MCF 10A (cell line): ENCODE measurements around the gene PRSS35. TPM values are rescaled to one million over a fixed set of nuclear protein-coding genes. Genes with fewer than 3 reads are reported as not detected.

Experiments
- BruUV-seq: library from RNA; stranded (reverse); fragments of 400-500 nt; replicated peaks from 2 replicates; lab custom pipeline; 2021; lab: Mats Ljungman, UMichigan
- CTCF ChIA-PET: fragments of 300-600 bp; sonication (Branson Sonifier 250); formaldehyde crosslinking; extraction: SDS; loops from one replicate; lab custom pipeline; 2021; ENCODE audit warnings: antibody characterized with exemption, inconsistent platforms; lab: Yijun Ruan, JAX
- POLR2A ChIA-PET: fragments of 300-600, 350-650 bp; sonication (Branson Sonifier 250); formaldehyde crosslinking; extraction: SDS; loops from one replicate; lab custom pipeline; 2020; ENCODE audit warnings: antibody characterized with exemption, inconsistent platforms; lab: Yijun Ruan, JAX
- DNase-seq: peaks from one replicate; pipeline ENCODE4 v3.0.0-alpha.2; 2018; ENCODE audit not compliant: unreplicated experiment
- H3K27ac Mint-ChIP-seq: one replicate; pipeline ENCODE4 v1.8.0; 2022; ENCODE audit warnings: mild to moderate bottlenecking, low read depth, mixed read lengths; ENCODE audit not compliant: unreplicated experiment
- H3K27me3 Mint-ChIP-seq: one replicate; pipeline ENCODE4 v1.8.0; 2022; ENCODE audit warnings: mixed read lengths; ENCODE audit not compliant: insufficient read depth, unreplicated experiment
- H3K36me3 Mint-ChIP-seq: one replicate; pipeline ENCODE4 v1.8.0; 2022; ENCODE audit warnings: mild to moderate bottlenecking, moderate library complexity, mixed read lengths; ENCODE audit not compliant: insufficient read depth, unreplicated experiment
- H3K4me1 Mint-ChIP-seq: one replicate; pipeline ENCODE4 v1.8.0; 2022; ENCODE audit warnings: mixed read lengths; ENCODE audit not compliant: insufficient read depth, unreplicated experiment
- H3K4me3 Mint-ChIP-seq: one replicate; pipeline ENCODE4 v1.8.0; 2022; ENCODE audit warnings: mild to moderate bottlenecking, moderate library complexity, mixed read lengths; ENCODE audit not compliant: unreplicated experiment
- H3K9me3 Mint-ChIP-seq: one replicate; pipeline ENCODE4 v1.8.0; 2022; ENCODE audit warnings: mixed read lengths; ENCODE audit not compliant: unreplicated experiment
- intact Hi-C: fragments of 100-400 bp; cut with micrococcal nuclease; formaldehyde crosslinking; loops from 2 replicates; pipeline ENCODE4 v1.14.1; 2022
- total RNA-seq: library from RNA; stranded (reverse); gene quantifications from 2 replicates; pipeline ENCODE4 v1.2.3, GENCODE V29; 2022
- TF ChIP-seq, protein P1 (sequence below): fragments of 200-600 bp; IDR thresholded peaks from one replicate; pipeline ENCODE4 v1.8.0; 2022; ENCODE audit warnings: antibody characterized with exemption, mild to moderate bottlenecking; ENCODE audit not compliant: unreplicated experiment

Gene PRSS35
- total RNA-seq, 1 experiment from 2014 or later: not detected

DNA sequence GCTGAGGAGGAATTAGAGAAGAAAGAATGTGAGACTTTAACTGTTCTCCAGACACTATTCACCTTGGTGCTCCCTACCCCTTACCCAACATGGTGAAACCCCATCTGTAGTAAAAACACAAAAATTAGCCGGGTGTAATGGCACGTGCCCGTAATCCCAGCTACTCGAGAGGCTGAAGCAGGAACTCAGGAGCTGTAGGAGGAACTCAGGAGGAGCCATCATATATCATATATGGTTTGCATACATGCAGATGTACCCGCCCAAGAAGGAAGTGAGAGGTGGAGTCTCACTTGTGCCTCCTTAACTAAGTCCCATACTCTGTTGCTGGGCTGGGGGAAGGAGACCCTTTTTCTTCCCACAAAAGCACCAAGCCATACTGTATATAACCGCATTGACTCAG, 46.0 kb upstream of the PRSS35 start:
- Mint-ChIP-seq H3K9me3 (no peaks in the 10 kb centered on the region), H3K27me3 (no peaks in the 10 kb centered on the region), H3K36me3 (no peaks in the 10 kb centered on the region), H3K27ac (no peak overlapping the region), H3K4me1 (peaks cover 17% of the 10 kb centered on the region), H3K4me3 (no peak overlapping the region)
- no peak for DNase-seq
- CTCF ChIA-PET: interaction anchor here (0.6 to 3.6 kb wide), 3 partner anchors 45 to 358 kb away, joined by 3 to 13 read pairs (median 3); partner anchors contain the start of gene PRSS35
- POLR2A ChIA-PET: no interaction called here
- TF ChIP-seq, protein P1, sequence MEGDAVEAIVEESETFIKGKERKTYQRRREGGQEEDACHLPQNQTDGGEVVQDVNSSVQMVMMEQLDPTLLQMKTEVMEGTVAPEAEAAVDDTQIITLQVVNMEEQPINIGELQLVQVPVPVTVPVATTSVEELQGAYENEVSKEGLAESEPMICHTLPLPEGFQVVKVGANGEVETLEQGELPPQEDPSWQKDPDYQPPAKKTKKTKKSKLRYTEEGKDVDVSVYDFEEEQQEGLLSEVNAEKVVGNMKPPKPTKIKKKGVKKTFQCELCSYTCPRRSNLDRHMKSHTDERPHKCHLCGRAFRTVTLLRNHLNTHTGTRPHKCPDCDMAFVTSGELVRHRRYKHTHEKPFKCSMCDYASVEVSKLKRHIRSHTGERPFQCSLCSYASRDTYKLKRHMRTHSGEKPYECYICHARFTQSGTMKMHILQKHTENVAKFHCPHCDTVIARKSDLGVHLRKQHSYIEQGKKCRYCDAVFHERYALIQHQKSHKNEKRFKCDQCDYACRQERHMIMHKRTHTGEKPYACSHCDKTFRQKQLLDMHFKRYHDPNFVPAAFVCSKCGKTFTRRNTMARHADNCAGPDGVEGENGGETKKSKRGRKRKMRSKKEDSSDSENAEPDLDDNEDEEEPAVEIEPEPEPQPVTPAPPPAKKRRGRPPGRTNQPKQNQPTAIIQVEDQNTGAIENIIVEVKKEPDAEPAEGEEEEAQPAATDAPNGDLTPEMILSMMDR: no peak
- intact Hi-C loops: loop anchor here (5.0 kb wide), 1 partner anchor 34 kb away; the partner anchor contains the start of gene ME1
- no TSS peak for BruUV-seq

DNA sequence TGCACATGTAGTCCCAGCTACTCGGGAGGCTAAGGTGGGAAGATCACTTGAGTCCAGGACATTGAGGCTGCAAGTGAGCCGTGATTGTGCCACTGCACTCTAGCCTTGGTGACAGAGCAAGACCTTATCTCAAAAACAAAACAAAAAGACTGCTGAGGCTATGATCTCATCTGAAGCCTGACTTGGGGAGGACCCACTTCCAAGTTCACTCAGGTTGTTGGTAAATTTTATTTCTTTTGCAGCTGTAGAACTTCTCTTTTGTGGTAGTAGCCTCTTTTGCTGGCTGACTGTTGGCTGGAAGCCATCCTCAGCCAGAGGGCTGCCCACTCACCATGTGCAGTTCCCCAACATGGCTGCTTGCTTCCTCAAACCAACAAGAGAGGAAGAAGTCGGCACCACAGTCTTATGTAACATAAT, 44.7 kb upstream of the PRSS35 start:
- peaks cover 17% of the 10 kb centered on the region for H3K4me1 Mint-ChIP-seq
- no peaks in the 10 kb centered on the region for H3K9me3 Mint-ChIP-seq
- no peak for DNase-seq
- intact Hi-C loops: loop anchor here (5.0 kb wide), 1 partner anchor 35 kb away; the partner anchor contains the start of gene ME1
- no TSS peak for BruUV-seq
- TF ChIP-seq, protein P1: no peak
- no peak overlapping the region for H3K27ac Mint-ChIP-seq
- POLR2A ChIA-PET: no interaction called here
- CTCF ChIA-PET: interaction anchor here (1.2 to 3.6 kb wide), 2 partner anchors 44 to 400 kb away, joined by 3 to 13 read pairs; partner anchors contain the start of genes DOP1A and PRSS35
- H3K36me3 Mint-ChIP-seq: no peaks in the 10 kb centered on the region
- no peaks in the 10 kb centered on the region for H3K27me3 Mint-ChIP-seq
- no peak overlapping the region for H3K4me3 Mint-ChIP-seq

DNA sequence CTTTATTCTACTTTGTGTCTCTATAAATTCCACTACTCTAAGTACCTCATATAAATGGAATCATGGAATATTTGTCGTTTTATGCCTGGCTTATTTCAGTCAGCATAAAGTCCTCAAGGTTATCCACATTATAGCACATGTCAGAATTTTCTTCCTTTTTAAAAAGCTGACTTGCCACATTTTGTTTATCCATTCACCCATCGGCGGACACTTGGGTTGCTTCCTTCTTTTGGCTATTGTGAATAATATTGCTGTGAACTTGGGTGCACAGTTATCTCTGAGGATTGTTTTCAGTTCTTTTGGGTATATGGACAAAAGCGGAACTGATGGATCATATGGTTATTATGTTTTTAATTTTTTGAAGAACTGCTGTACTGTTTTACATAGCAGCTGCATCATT, 42.3 kb upstream of the PRSS35 start:
- no TSS peak for BruUV-seq
- Mint-ChIP-seq H3K4me3 (no peak overlapping the region), H3K27me3 (no peaks in the 10 kb centered on the region), H3K9me3 (no peaks in the 10 kb centered on the region), H3K36me3 (no peaks in the 10 kb centered on the region), H3K4me1 (peaks cover 2% of the 10 kb centered on the region), H3K27ac (no peak overlapping the region)
- intact Hi-C loops: no loop called here
- ChIA-PET CTCF (interaction anchor here (1.9 kb wide), 1 partner anchor 52 kb away, joined by 4 read pairs; no protein-coding TSS in a partner anchor), POLR2A (interaction anchor here (1.3 kb wide), 1 partner anchor 16 kb away, joined by 3 read pairs; no protein-coding TSS in a partner anchor)
- no peak for DNase-seq
- TF ChIP-seq, protein P1: no peak

DNA sequence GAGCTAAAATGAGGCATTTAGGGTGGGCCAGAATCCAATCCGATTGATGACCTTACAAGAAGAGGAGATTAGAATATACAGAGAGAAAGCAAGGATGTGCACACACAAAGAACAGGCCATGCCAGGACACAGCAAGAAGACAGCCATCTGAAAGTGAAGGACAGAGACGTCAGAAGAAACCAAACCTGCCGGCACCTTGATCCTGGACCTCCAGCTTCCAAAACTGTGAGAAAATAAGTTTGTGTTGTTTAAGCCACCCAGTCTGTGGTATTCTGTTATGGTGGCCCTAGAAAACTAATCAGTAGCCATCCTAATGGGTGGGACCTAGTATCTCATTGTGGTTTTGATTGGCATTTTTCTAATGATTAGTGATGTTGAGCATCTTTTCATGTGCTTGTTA, 41.7 kb upstream of the PRSS35 start:
- Mint-ChIP-seq H3K27me3 (no peaks in the 10 kb centered on the region), H3K36me3 (no peaks in the 10 kb centered on the region), H3K27ac (no peak overlapping the region), H3K9me3 (no peaks in the 10 kb centered on the region), H3K4me3 (no peak overlapping the region), H3K4me1 (no peaks in the 10 kb centered on the region)
- no peak for DNase-seq
- TF ChIP-seq, protein P1: no peak
- ChIA-PET POLR2A (no interaction called here), CTCF (interaction anchor here (0.7 to 1.9 kb wide), 2 partner anchors 43 to 52 kb away, joined by 3 to 4 read pairs; no protein-coding TSS in a partner anchor)
- no TSS peak for BruUV-seq
- intact Hi-C loops: no loop called here
